HG03108 (cell line): Measurements from ENCODE around the gene ARNT2.

Experiments used
- ATAC-seq: cut with Tn5 transposase; IDR thresholded peaks from one replicate; pipeline ENCODE4 v1.9.1; 2021; ENCODE audit warnings: moderate library complexity; ENCODE audit not compliant: unreplicated experiment

ARNT2 gene

GRCh38 chr15:80590761-80591355, 186.7 kb downstream of the ARNT2 start:
- no peak for ATAC-seq

DNA sequence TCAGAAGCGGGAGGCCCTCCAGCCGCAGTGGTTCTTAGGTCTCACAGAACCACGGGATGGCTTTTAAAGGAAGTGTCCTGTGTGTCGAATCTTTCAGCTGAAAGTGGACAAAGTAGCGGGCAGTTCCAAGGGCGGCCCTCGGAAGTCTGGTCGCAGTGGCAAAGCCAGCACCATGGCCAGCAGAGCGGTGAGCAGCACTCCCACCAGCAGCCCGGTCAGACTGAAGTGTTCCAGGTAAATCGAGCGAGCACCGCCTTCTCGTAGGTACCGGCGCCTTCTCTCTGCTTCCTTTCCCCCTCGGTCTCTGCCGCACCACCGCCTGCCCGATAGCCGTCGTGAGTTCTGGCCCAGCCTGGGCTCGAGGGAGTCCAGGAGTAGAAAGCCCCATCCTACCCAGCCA, 187.3 kb downstream of the ARNT2 start:
- no peak for ATAC-seq

DNA sequence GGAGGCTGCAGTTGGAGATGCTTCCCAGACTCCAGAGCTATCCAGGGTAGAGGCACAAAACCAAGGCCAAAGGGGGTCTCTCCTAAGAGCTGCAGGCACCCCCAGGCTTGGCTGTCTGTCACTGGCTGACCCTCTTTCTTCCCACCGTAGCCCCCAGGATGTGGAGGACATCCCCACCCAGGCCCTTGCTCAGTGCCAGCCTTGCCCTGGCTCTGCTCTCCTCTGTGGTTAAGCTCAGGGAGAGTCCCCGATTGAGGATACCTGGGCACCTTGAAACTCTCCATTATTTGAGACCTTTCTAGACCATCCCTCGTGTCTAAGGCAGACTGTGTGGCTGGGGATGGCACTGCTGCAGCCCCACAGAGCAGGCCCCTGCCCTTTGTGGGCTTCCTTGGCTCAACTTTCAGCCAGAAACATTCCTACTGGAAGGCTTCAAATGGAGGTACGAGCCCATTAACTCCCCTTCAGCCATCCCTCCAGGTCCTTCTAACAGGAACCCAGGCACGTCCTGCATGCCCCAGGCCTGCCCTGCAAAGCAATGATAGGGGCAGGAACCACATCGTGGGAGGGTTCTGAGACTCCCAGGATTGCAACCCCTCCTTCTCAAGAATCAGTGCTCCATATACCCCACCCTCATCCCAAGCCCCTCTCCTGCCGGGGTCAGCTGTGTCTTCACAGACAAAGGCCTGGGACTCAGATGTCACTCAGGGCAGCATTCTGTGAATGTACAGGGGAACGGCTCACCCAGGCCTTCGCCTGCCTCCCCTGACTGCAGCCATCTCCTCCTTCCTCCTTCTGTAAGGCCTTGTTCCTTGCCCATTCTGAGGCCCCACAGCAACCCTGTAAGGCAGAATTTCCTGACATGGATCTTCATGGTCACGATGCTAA, 188.0 kb downstream of the ARNT2 start:
- no peak for ATAC-seq

GRCh38 chr15:80593486-80594030, 189.4 kb downstream of the ARNT2 start:
- ATAC-seq: no peak

GRCh38 chr15:80594091-80594889, 190.1 kb downstream of the ARNT2 start:
- ATAC-seq: no peak

- ATAC-seq: no peak
Measured at GRCh38 chr15:80595396-80595795, 191.2 kb downstream of the ARNT2 start.

- ATAC-seq: no peak
Measured at GRCh38 chr15:80596521-80596976, 192.4 kb downstream of the ARNT2 start.

DNA sequence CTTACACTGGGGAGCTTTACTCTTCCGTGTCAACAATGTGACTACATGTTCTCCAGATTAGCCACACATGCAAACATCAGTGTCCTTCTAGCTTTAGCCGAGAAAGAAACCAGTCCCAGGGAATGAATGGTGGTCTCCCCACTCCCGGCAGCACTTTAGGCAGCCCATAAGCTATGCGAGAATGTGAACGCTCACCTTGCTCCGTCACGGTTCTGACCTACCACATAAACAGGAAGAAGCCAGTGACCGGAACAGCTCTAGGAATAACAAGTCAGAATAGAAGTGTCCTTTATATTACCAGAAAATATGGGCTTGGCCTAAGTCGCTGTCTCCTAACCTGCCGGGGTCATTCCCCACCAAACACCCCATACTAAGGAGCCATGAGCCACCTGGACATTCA, 192.9 kb downstream of the ARNT2 start:
- no peak for ATAC-seq

- ATAC-seq: no peak
Measured at GRCh38 chr15:80599359-80599758, 195.2 kb downstream of the ARNT2 start.

- ATAC-seq: no peak
Measured at GRCh38 chr15:80600626-80601025, 196.4 kb downstream of the ARNT2 start.

GRCh38 chr15:80601256-80601655, 197.1 kb downstream of the ARNT2 start:
- ATAC-seq: no peak

DNA sequence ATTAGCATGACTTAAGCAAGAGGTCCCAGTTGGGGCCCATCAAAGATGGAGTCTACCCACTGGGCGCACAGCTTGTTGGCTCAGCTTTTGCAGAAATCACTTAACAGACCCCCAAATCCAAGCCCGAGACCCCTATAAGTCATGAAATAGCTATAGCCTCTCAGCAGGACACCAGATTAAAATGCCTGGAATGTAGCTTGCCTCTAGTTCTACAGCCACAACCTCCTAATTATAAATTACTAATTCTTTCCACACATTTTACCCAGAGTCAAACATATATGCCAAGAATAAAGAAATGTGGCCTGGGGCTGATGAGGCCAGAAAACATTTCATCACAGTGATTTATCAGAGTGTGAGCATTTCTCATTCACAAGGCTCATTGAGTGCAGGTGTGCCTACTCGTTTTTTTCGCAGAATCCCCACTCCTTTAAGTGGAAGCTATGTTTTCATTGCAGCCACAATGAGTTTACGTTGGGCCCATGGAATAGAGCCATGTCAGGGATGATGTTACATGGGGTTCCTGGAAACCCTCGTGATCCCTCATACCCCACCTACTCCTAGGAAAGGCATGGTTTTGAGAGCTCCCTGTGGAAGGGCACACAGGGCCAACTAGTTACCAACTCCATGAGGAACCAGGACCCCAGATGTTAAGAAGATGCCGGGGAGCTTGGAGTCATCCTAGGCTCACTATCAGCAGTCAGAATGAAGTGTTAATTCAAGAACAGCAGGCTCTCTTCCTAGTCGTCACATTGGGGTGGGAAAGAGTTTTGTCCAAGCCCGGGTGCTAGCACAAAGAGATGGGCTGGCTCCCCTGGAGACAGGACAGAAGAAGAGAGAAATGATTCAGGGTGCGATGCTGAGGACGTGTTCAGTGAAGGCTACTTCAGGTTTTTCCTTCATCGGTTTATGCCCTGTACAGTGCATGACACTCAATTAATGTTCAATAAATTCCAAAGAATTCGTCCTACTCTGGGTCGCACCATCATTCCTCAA, 200.7 kb downstream of the ARNT2 start:
- ATAC-seq: no peak

- no peak for ATAC-seq
Measured at GRCh38 chr15:80605591-80606150, 201.5 kb downstream of the ARNT2 start.

- ATAC-seq: no peak
Measured at GRCh38 chr15:80606511-80607071, 202.4 kb downstream of the ARNT2 start.

- ATAC-seq: no peak
Measured at GRCh38 chr15:80607287-80607980, 203.3 kb downstream of the ARNT2 start.

DNA sequence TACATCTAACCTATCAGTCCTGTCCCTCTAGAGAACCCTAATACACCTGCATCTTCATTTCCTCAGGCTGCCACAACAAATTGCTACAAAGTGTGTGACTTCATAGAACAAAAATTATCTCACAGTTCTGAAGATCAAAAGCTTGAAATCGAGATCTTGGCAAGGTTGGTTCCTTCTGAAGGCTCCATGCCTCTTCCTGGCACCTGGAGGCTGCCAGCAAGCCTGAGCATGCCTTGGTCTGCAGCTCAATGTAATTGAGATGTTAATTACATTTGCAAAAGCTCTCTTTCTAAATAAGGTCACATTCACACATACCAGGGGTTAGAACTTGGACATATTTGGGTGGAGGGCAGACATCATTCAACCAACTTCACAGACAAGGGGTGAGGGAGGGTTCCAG, 204.5 kb downstream of the ARNT2 start:
- no peak for ATAC-seq

DNA sequence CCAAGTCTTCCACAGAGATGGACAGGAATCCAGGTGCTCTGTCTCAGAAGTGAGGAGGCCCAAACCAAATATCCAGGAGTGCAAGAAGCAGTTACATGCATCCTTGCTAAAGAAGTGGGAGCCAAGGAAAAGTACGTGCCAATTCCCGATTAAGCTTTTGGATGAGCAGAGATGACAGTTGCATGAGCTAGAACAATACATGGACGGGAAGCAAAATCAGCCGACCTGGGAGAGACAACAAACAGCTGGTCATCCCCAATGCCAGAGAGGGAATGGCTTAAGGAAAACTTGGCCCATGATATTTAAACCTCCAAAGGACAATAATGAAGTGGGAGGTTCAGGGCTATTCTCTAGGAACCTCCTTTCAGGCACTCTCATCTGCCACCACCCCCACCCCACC, 204.9 kb downstream of the ARNT2 start:
- no peak for ATAC-seq

GRCh38 chr15:80609512-80609946, 205.3 kb downstream of the ARNT2 start:
- ATAC-seq: no peak
